Bone marrow (tissue), 2 donors: Measurements from ENCODE around the gene PCGF2.
"Not testable (repeated sequence)": the region's sequence is repeated elsewhere in the genome, so short reads cannot be mapped to it uniquely, and the experiment has no call there.

ENCODE experiments used
- DNase-seq, 2 donors: peaks; one replicate each; lab custom pipeline; 2025; lab: John Stamatoyannopoulos, UW

Gene PCGF2

GRCh38 chr17:38735161-38735997 lies 12.8 kb downstream of the PCGF2 start:
- DNase-seq = peak; percentile 10 to 54

- DNase-seq = no peak
Measured at GRCh38 chr17:38733982-38734973, 13.9 kb downstream of the PCGF2 start.

GRCh38 chr17:38733282-38733981 lies 14.7 kb downstream of the PCGF2 start:
- no peak for DNase-seq

- DNase-seq = no peak
Measured at GRCh38 chr17:38732376-38733281, 15.5 kb downstream of the PCGF2 start.

GRCh38 chr17:38731526-38732294 lies 16.4 kb downstream of the PCGF2 start:
- DNase-seq = no peak

- DNase-seq = no peak
Measured at GRCh38 chr17:38730526-38731379, 17.4 kb downstream of the PCGF2 start.

- DNase-seq = peak; percentile 57 to 81
Measured at GRCh38 chr17:38729886-38730525, 18.1 kb downstream of the PCGF2 start, which contains the start of gene CISD3. Gene CISD3, plus strand, starts transcription at chr17:38730341. Its CDS starts 18 bp downstream, at chr17:38730359.

GRCh38 chr17:38729368-38729885 lies 18.7 kb downstream of the PCGF2 start:
- no peak for DNase-seq

- DNase-seq = peak in 1 of 2 donors; percentile 10
Measured at GRCh38 chr17:38728290-38728831, 19.8 kb downstream of the PCGF2 start.

- DNase-seq = no peak
Measured at GRCh38 chr17:38727736-38728135, 20.4 kb downstream of the PCGF2 start.

GRCh38 chr17:38726145-38726544 lies 22.0 kb downstream of the PCGF2 start:
- not testable (repeated sequence) for DNase-seq

- DNase-seq = no peak
Measured at GRCh38 chr17:38725066-38725465, 23.1 kb downstream of the PCGF2 start.

GRCh38 chr17:38724337-38724988 lies 23.7 kb downstream of the PCGF2 start:
- no peak for DNase-seq

GRCh38 chr17:38721802-38722201 lies 26.3 kb downstream of the PCGF2 start:
- no peak for DNase-seq

GRCh38 chr17:38720941-38721340 lies 27.2 kb downstream of the PCGF2 start:
- DNase-seq = no peak

- DNase-seq = no peak
Measured at GRCh38 chr17:38719943-38720641, 28.0 kb downstream of the PCGF2 start.
